K562 (cell line): ENCODE measurements around the gene HOXC4. TPM values are rescaled to one million over a fixed set of nuclear protein-coding genes. Genes with fewer than 3 reads are reported as not detected.

Experiments
- ATAC-seq: fragments of 200-7000 bp; cut with Tn5 transposase; 3 replicates; pipeline ENCODE4 v1.9.1; 2020; ENCODE audit warnings: moderate library complexity
- BruUV-seq: library from RNA; stranded (reverse); fragments of 400-500 nt; replicated peaks from 2 replicates; lab custom pipeline; 2021; lab: Mats Ljungman, UMichigan
- CTCF ChIA-PET: fragments of 300-600 bp; formaldehyde crosslinking; extraction: SDS; loops from one replicate; lab custom pipeline; 2021; ENCODE audit warnings: low intra/inter-chr PET ratio; lab: Yijun Ruan, JAX
- POLR2A ChIA-PET: fragments of 300-600, 350-650 bp; sonication (Branson Sonifier 250); formaldehyde crosslinking; extraction: SDS; loops from one replicate; lab custom pipeline; 2021; ENCODE audit warnings: antibody characterized with exemption, inconsistent platforms; lab: Yijun Ruan, JAX
- DNase-seq, 4 experiments: peaks; one replicate each; pipeline versions ENCODE4 v3.0.0 to v3.0.0-alpha.2; 2011 to 2018; ENCODE audit warnings: low spot score in 3 of 4, mixed read lengths in 3 of 4; ENCODE audit errors: extremely low read depth in 1 of 4
- FAIRE-seq: peaks from 2 replicates; lab custom pipeline; 2011; peaks lifted over from hg19 to GRCh38; lab: Jason Lieb, UNC
- H2AFZ ChIP-seq: 2 replicates; pipeline ENCODE4 v1.6.0; 2011; ENCODE audit warnings: low read depth, low read length, control low read depth, inconsistent platforms
- H3K27ac ChIP-seq: fragments of 200-600 bp; 3 replicates; pipeline ENCODE4 v1.8.0; 2011; ENCODE audit warnings: low read depth, mild to moderate bottlenecking, control low read depth, inconsistent platforms, low read length, moderate library complexity, mixed read lengths; ENCODE audit errors: extremely low read depth
- H3K27me3 ChIP-seq, 2 experiments: fragments of 300-600 bp in 1 of 2; 2 replicates in 1 of 2; 3 replicates in 1 of 2; pipeline versions ENCODE4 v1.6.0 to v1.8.0; 2011; ENCODE audit warnings: inconsistent platforms in 2 of 2, low read length in 2 of 2, mild to moderate bottlenecking in 1 of 2, mixed read lengths in 1 of 2, moderate library complexity in 1 of 2; ENCODE audit not compliant: control insufficient read depth in 2 of 2, insufficient read depth in 2 of 2
- H3K36me3 ChIP-seq: fragments of 300-600 bp; 3 replicates; pipeline ENCODE4 v1.8.0; 2011; ENCODE audit warnings: mild to moderate bottlenecking, low read length, inconsistent platforms; ENCODE audit not compliant: control insufficient read depth, insufficient read depth
- H3K4me1 ChIP-seq, 2 experiments: fragments of 200-600 bp in 1 of 2; replicated peaks in 1 of 2; 2 replicates in 1 of 2; 3 replicates in 1 of 2; pipeline versions ENCODE4 v1.5.1 to v1.8.0; 2011; ENCODE audit warnings: inconsistent platforms in 2 of 2, low read length in 2 of 2, mild to moderate bottlenecking in 1 of 2, mixed read lengths in 1 of 2, moderate library complexity in 1 of 2; ENCODE audit not compliant: control insufficient read depth in 2 of 2, insufficient read depth in 2 of 2
- H3K4me2 ChIP-seq: 2 replicates; pipeline ENCODE4 v1.6.1; 2011; ENCODE audit warnings: low read length, control low read depth, inconsistent platforms, mixed read lengths; ENCODE audit not compliant: insufficient read depth
- H3K4me3 ChIP-seq: fragments of 200-600 bp; sonication (generic), shearing (Covaris generic); 2 replicates; pipeline ENCODE4 v1.5.1; 2016; ENCODE audit warnings: control low read depth, inconsistent platforms
- H3K79me2 ChIP-seq: fragments of 200-600 bp; 3 replicates; pipeline ENCODE4 v1.8.0; 2011; ENCODE audit warnings: low read length, inconsistent platforms; ENCODE audit not compliant: control insufficient read depth, insufficient read depth
- H3K9ac ChIP-seq, 2 experiments: 2 replicates each; pipeline versions ENCODE4 v1.6.0 to v1.6.1; 2011; ENCODE audit warnings: low read depth in 2 of 2, low read length in 2 of 2, control low read depth in 1 of 2, inconsistent platforms in 1 of 2, mild to moderate bottlenecking in 1 of 2, mixed read lengths in 1 of 2; ENCODE audit not compliant: insufficient read depth in 1 of 2
- H3K9me1 ChIP-seq: one replicate; pipeline ENCODE4 v1.6.0; 2011; ENCODE audit warnings: inconsistent platforms, mild to moderate bottlenecking, low read length, moderate library complexity; ENCODE audit not compliant: control insufficient read depth, insufficient read depth
- H3K9me3 ChIP-seq: replicated peaks from 2 replicates; pipeline ENCODE4 v1.5.1; 2011; ENCODE audit warnings: low read depth, low read length, inconsistent platforms; ENCODE audit not compliant: control insufficient read depth, insufficient read depth
- H4K20me1 ChIP-seq: replicated peaks from 2 replicates; pipeline ENCODE4 v1.6.1; 2011; ENCODE audit warnings: low read length, inconsistent platforms, mixed read lengths; ENCODE audit not compliant: control insufficient read depth, insufficient read depth
- ARID2 ChIP-seq: fragments of 450-650 bp; IDR thresholded peaks from 2 replicates; pipeline ENCODE4 v1.6.1; 2017; ENCODE audit warnings: antibody characterized with exemption, mild to moderate bottlenecking
- DNMT1 ChIP-seq: fragments of 450-650 bp; IDR thresholded peaks from 2 replicates; pipeline ENCODE4 v1.6.1; 2016; ENCODE audit warnings: antibody characterized with exemption, mild to moderate bottlenecking
- MEIS2 ChIP-seq: fragments of 450-650 bp; IDR thresholded peaks from 2 replicates; pipeline ENCODE4 v1.6.1; 2014; ENCODE audit warnings: mild to moderate bottlenecking; ENCODE audit not compliant: partially characterized antibody
- MTA1 ChIP-seq: fragments of 450-650 bp; IDR thresholded peaks from 2 replicates; pipeline ENCODE4 v1.6.1; 2017; ENCODE audit warnings: borderline replicate concordance
- PTTG1 ChIP-seq: fragments of 450-650 bp; IDR thresholded peaks from 2 replicates; pipeline ENCODE4 v1.6.1; 2016; ENCODE audit warnings: low read depth, mild to moderate bottlenecking, missing genetic modification characterization, missing compliant biosample characterization
- RB1 ChIP-seq: fragments of 450-650 bp; IDR thresholded peaks from 2 replicates; pipeline ENCODE4 v1.6.1; 2017; ENCODE audit warnings: low read depth, mild to moderate bottlenecking
- RERE ChIP-seq: sonication (generic); formaldehyde crosslinking; IDR thresholded peaks from 2 replicates; pipeline ENCODE4 v1.8.0; 2023; ENCODE audit warnings: missing genetic modification reagents, mild to moderate bottlenecking, borderline replicate concordance
- TGIF2 ChIP-seq: sonication (generic); formaldehyde crosslinking; IDR thresholded peaks from 2 replicates; pipeline ENCODE4 v1.8.1; 2022; ENCODE audit warnings: mild to moderate bottlenecking, missing genetic modification reagents, moderate library complexity
- ZKSCAN3 ChIP-seq: fragments of 250-450 bp; sonication (Bioruptor Pico); IDR thresholded peaks from 2 replicates; pipeline ENCODE4 v1.4.0; 2020
- WGBS: fragments of 100-300 bp; shearing (Covaris generic); methylation state at CpG from one replicate; pipeline ENCODE4 v1.1.6; 2016; ENCODE audit warnings: low coverage, mixed read lengths; ENCODE audit not compliant: insufficient coverage; ENCODE audit errors: missing lambda C conversion rate; 5-methylcytosine and 5-hydroxymethylcytosine counted together
- in situ Hi-C: fragments of 300-500 bp; cut with MboI; formaldehyde crosslinking; loops from 4 replicates; pipeline ENCODE4 v1.15.0; 2018; ENCODE audit warnings: inconsistent platforms, mixed read lengths
- intact Hi-C: fragments of 100-400 bp; cut with micrococcal nuclease; formaldehyde crosslinking; loops from 2 replicates; pipeline ENCODE4 v1.14.2; 2022
- polyA plus RNA-seq, 8 experiments: library from polyadenylated mRNA; depleted of rRNA in 4 of 8; stranded (reverse) in 5 of 8; unstranded in 3 of 8; fragments of >200 nt; fragmentation: Nextera tagmentation in 2 of 8; fragmentation: Illumina TruSeq in 1 of 8; extraction: Ambion mirVana in 2 of 8; extraction: Trizol in 1 of 8; gene quantifications; 2 replicates each; pipeline versions ENCODE4 v1.2.1 to v1.2.3, GENCODE V29; 2011 to 2014; ENCODE audit warnings: inconsistent platforms in 1 of 8, missing spikeins in 1 of 8
- total RNA-seq, 7 experiments: library from RNA; depleted of rRNA in 6 of 7; stranded (reverse); fragments of >200 nt in 6 of 7; fragmentation: Illumina TruSeq in 2 of 7; extraction: Trizol in 2 of 7; gene quantifications; 2 replicates each; pipeline versions ENCODE4 v1.2.1 to v1.2.3, GENCODE V29; 2011 to 2021; ENCODE audit warnings: low replicate concordance in 1 of 7

HOXC4 gene
- total and polyA plus RNA-seq, 9 of the 15 experiments (the other 6 are each of a cell fraction or from before 2014, with no cell fraction given), result 0.06 to 1.5 (median 0.44) TPM; not detected in 1

DNA sequence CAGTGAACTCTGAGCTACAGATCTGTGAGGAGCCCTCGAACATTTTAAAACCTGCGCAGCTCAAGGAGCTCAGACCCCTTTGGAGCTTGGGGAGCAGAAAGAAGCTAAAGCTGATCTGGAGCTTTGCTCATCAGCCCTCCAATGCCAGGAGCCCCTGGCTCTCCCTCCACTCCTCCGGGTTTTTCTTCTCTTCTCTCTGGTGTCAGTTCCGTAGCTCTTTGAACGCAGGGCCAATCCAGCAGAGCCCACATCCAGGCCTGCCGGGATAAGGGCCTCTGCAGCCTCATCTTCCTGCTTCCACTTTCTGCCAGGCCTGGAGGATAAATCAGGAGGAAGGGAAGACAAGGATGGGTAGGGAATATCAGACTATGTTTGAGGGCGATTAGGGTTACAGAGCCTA lies 6.0 kb downstream of the HOXC4 start:
- in situ Hi-C loops, result no loop called here
- Histone ChIP-seq H2AFZ (no peak overlapping the region), H3K79me2 (no peaks in the 10 kb centered on the region), H3K27me3 (peaks cover 36 to 44% of the 10 kb centered on the region in 2 experiments), H3K4me1 (peaks cover 0 to 6% of the 10 kb centered on the region in 2 experiments; a peak in 2 of 5 replicates), H3K9ac (no peak overlapping the region), H3K4me3 (no peak overlapping the region), H3K27ac (no peak overlapping the region), H4K20me1 (no peaks in the 10 kb centered on the region), H3K9me1 (no peaks in the 10 kb centered on the region), H3K36me3 (no peaks in the 10 kb centered on the region), H3K4me2 (no peak overlapping the region), H3K9me3 (no peaks in the 10 kb centered on the region)
- ATAC-seq (no peak), FAIRE-seq (no peak), DNase-seq (no peak)
- TF ChIP-seq ARID2 (no peak), MTA1 (no peak), RERE (no peak), TGIF2 (CRISPR knock-in tag) (no peak), DNMT1 (no peak), MEIS2 (no peak), RB1 (no peak), PTTG1 (tag) (no peak), ZKSCAN3 (CRISPR knock-in tag) (no peak)
- ChIA-PET CTCF (no interaction called here), POLR2A (interaction anchor here (0.6 kb wide), 3 partner anchors 20 to 351 kb away, joined by 3 to 4 read pairs (median 3); no protein-coding TSS in a partner anchor)
- intact Hi-C loops, result no loop called here
- BruUV-seq, result no TSS peak
- WGBS, result 4% methylated on average over 6 of the region's 7 CpGs
